H1 (cell line): Measurements from ENCODE around the gene CPXM1. TPM values are rescaled to one million over a fixed set of nuclear protein-coding genes. Genes with fewer than 3 reads are reported as not detected.

Experiments
- ASH2L ChIP-seq: fragments of 200-600, 300-600 bp; sonication (generic); IDR thresholded peaks from one replicate; pipeline ENCODE4 v1.7.1; 2017; ENCODE audit warnings: low read length
- GABPA ChIP-seq: IDR thresholded peaks from 2 replicates; pipeline ENCODE4 v1.6.1; 2011; ENCODE audit warnings: mild to moderate bottlenecking, low read length, moderate library complexity, borderline replicate concordance; ENCODE audit not compliant: insufficient read depth
- KDM5A ChIP-seq: fragments of 200-600 bp; IDR thresholded peaks from 2 replicates; pipeline ENCODE4 v1.7.1; 2012; ENCODE audit warnings: mild to moderate bottlenecking, low read length, inconsistent platforms, mixed read lengths
- RNF2 ChIP-seq: fragments of 200-900, 300-1000 bp; sonication (generic); IDR thresholded peaks from 2 replicates; pipeline ENCODE4 v1.7.1; 2016; ENCODE audit warnings: borderline replicate concordance, low read depth, mild to moderate bottlenecking, antibody characterized with exemption, low read length; ENCODE audit not compliant: poor library complexity, severe bottlenecking; ENCODE audit errors: missing control alignments
- TEAD4 ChIP-seq: IDR thresholded peaks from 2 replicates; pipeline ENCODE4 v1.6.1; 2012; ENCODE audit warnings: low read depth, low read length, inconsistent platforms, mixed read lengths
- polyA plus RNA-seq, 7 experiments: library from polyadenylated mRNA; depleted of rRNA in 3 of 7; stranded (reverse) in 5 of 7; unstranded in 2 of 7; fragments of >200 nt in 5 of 7; fragments of 200-250 nt in 2 of 7; gene quantifications; 1 replicate in 5 of 7; 2 replicates in 1 of 7; 4 replicates in 1 of 7; pipeline versions ENCODE4 v1.2.1 to v1.2.3, GENCODE V29; 2011 to 2013; ENCODE audit warnings: missing spikeins in 2 of 7, mixed read lengths in 2 of 7
- total RNA-seq: library from RNA; stranded (reverse); fragmentation: NEBNext Ultra II Directional; extraction: Animal tissue kit (Norgen Biotek cat#: 25700); gene quantifications from 2 replicates; pipeline ENCODE4 v1.2.1, GENCODE V29; 2021
- TF ChIP-seq, protein P1 (sequence below): fragments of 300-600 bp; sonication (generic); IDR thresholded peaks from 2 replicates; pipeline ENCODE4 v1.7.1; 2012; ENCODE audit warnings: low read length, moderate library complexity, mild to moderate bottlenecking, inconsistent platforms; ENCODE audit not compliant: insufficient replicate concordance

CPXM1 gene
- total and polyA plus RNA-seq, 2 of the 8 experiments (the other 6 are each of a cell fraction or from before 2014, with no cell fraction given) = 31.3 to 81.9 TPM

DNA sequence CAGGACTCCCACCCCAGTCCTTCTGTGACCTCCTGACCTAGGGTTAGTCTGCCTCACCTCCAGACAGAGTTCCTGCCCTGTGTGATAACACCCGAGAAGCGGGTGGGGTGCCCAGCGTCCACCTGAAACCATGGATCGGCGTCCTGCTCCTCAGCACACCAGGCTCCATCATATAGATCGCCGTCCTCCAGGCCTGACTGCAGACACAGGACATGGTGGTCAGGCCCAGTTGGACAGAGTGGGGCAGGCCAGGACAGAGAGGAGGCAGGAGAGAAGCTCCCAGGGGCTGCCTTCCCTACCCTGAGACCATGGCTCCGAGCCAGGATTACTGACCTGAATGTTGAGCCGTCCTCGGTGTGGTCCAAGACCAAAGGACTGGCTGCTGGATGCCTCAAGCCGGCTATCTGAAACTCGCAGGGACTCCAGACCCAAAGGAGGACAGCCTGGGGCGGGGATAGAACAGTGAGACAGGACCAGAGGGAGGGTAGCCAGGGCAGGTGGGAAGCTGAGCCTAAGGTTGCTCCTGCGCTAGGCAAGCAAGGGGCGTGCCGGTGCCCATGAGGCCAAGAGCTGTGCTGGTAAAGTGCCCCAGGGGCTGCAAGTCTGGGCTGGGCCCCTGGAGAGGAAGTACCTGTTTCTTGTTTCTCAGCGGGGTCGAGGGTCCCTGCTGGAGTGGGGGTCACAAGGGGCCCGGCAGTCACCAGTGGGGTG lies 2.2 kb downstream of the CPXM1 start (continued):
- TF ChIP-seq ASH2L (no peak), RNF2 (no peak), GABPA (no peak), TEAD4 (no peak), KDM5A (no peak)
- TF ChIP-seq, protein P1, sequence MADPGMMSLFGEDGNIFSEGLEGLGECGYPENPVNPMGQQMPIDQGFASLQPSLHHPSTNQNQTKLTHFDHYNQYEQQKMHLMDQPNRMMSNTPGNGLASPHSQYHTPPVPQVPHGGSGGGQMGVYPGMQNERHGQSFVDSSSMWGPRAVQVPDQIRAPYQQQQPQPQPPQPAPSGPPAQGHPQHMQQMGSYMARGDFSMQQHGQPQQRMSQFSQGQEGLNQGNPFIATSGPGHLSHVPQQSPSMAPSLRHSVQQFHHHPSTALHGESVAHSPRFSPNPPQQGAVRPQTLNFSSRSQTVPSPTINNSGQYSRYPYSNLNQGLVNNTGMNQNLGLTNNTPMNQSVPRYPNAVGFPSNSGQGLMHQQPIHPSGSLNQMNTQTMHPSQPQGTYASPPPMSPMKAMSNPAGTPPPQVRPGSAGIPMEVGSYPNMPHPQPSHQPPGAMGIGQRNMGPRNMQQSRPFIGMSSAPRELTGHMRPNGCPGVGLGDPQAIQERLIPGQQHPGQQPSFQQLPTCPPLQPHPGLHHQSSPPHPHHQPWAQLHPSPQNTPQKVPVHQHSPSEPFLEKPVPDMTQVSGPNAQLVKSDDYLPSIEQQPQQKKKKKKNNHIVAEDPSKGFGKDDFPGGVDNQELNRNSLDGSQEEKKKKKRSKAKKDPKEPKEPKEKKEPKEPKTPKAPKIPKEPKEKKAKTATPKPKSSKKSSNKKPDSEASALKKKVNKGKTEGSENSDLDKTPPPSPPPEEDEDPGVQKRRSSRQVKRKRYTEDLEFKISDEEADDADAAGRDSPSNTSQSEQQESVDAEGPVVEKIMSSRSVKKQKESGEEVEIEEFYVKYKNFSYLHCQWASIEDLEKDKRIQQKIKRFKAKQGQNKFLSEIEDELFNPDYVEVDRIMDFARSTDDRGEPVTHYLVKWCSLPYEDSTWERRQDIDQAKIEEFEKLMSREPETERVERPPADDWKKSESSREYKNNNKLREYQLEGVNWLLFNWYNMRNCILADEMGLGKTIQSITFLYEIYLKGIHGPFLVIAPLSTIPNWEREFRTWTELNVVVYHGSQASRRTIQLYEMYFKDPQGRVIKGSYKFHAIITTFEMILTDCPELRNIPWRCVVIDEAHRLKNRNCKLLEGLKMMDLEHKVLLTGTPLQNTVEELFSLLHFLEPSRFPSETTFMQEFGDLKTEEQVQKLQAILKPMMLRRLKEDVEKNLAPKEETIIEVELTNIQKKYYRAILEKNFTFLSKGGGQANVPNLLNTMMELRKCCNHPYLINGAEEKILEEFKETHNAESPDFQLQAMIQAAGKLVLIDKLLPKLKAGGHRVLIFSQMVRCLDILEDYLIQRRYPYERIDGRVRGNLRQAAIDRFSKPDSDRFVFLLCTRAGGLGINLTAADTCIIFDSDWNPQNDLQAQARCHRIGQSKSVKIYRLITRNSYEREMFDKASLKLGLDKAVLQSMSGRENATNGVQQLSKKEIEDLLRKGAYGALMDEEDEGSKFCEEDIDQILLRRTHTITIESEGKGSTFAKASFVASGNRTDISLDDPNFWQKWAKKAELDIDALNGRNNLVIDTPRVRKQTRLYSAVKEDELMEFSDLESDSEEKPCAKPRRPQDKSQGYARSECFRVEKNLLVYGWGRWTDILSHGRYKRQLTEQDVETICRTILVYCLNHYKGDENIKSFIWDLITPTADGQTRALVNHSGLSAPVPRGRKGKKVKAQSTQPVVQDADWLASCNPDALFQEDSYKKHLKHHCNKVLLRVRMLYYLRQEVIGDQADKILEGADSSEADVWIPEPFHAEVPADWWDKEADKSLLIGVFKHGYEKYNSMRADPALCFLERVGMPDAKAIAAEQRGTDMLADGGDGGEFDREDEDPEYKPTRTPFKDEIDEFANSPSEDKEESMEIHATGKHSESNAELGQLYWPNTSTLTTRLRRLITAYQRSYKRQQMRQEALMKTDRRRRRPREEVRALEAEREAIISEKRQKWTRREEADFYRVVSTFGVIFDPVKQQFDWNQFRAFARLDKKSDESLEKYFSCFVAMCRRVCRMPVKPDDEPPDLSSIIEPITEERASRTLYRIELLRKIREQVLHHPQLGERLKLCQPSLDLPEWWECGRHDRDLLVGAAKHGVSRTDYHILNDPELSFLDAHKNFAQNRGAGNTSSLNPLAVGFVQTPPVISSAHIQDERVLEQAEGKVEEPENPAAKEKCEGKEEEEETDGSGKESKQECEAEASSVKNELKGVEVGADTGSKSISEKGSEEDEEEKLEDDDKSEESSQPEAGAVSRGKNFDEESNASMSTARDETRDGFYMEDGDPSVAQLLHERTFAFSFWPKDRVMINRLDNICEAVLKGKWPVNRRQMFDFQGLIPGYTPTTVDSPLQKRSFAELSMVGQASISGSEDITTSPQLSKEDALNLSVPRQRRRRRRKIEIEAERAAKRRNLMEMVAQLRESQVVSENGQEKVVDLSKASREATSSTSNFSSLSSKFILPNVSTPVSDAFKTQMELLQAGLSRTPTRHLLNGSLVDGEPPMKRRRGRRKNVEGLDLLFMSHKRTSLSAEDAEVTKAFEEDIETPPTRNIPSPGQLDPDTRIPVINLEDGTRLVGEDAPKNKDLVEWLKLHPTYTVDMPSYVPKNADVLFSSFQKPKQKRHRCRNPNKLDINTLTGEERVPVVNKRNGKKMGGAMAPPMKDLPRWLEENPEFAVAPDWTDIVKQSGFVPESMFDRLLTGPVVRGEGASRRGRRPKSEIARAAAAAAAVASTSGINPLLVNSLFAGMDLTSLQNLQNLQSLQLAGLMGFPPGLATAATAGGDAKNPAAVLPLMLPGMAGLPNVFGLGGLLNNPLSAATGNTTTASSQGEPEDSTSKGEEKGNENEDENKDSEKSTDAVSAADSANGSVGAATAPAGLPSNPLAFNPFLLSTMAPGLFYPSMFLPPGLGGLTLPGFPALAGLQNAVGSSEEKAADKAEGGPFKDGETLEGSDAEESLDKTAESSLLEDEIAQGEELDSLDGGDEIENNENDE = no peak
